ENCODE results near the gene MIPEP.

DNA sequence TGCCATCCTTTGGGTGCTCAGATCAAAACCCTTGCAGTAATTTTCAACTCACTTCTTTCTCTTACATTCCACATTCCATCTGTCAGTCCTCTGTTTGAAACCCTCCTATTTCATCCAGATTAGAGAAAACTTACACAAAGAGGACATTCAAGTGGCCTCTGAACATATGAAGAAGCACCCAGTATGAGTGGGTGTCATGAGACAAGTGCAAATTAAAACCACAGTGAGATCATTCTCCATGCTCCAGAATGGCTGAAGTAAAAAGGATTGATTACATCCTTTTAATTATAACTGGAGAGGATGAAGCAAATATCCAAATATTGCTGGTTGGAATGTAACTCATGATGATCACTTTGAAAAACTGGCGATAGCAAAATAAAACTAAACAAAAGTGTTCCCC lies 96.5 kb downstream of the MIPEP start:
- TF ChIP-seq KLF16 (IDR thresholded peaks at IDR 0.05) (no peak), FOXK1 (CRISPR knock-in tag; IDR thresholded peaks at IDR 0.05; ENCODE audit: borderline replicate concordance) (no peak), PRPF4 (IDR thresholded peaks at IDR 0.05; ENCODE audit: insufficient read depth, low read depth, low read length, poor library complexity, severe bottlenecking) (no peak), RAD21 (CRISPR knock-in tag; conservative IDR thresholded peaks at IDR 0.05 in 1 of 2, IDR thresholded peaks at IDR 0.05 in 1 of 2) (no peak), NONO (IDR thresholded peaks at IDR 0.05; ENCODE audit: low read depth in 2 of 2, low read length in 1 of 2) (no peak), EZH2 (IDR thresholded peaks at IDR 0.05; ENCODE audit: borderline replicate concordance, low read depth, low read length) (no peak), FOXM1 (IDR thresholded peaks at IDR 0.05; ENCODE audit: low read depth) (no peak), FOXM1 (CRISPR knock-in tag; IDR thresholded peaks at IDR 0.05; ENCODE audit: low read depth) (no peak)
- TF ChIP-seq, protein P1, sequence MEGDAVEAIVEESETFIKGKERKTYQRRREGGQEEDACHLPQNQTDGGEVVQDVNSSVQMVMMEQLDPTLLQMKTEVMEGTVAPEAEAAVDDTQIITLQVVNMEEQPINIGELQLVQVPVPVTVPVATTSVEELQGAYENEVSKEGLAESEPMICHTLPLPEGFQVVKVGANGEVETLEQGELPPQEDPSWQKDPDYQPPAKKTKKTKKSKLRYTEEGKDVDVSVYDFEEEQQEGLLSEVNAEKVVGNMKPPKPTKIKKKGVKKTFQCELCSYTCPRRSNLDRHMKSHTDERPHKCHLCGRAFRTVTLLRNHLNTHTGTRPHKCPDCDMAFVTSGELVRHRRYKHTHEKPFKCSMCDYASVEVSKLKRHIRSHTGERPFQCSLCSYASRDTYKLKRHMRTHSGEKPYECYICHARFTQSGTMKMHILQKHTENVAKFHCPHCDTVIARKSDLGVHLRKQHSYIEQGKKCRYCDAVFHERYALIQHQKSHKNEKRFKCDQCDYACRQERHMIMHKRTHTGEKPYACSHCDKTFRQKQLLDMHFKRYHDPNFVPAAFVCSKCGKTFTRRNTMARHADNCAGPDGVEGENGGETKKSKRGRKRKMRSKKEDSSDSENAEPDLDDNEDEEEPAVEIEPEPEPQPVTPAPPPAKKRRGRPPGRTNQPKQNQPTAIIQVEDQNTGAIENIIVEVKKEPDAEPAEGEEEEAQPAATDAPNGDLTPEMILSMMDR (IDR thresholded peaks at IDR 0.05 in 2 of 3, conservative IDR thresholded peaks at IDR 0.05 in 1 of 3; ENCODE audit: insufficient read depth in 2 of 3, low read depth in 1 of 3, low read length in 3 of 3), result no peak
- TF ChIP-seq, protein P2, sequence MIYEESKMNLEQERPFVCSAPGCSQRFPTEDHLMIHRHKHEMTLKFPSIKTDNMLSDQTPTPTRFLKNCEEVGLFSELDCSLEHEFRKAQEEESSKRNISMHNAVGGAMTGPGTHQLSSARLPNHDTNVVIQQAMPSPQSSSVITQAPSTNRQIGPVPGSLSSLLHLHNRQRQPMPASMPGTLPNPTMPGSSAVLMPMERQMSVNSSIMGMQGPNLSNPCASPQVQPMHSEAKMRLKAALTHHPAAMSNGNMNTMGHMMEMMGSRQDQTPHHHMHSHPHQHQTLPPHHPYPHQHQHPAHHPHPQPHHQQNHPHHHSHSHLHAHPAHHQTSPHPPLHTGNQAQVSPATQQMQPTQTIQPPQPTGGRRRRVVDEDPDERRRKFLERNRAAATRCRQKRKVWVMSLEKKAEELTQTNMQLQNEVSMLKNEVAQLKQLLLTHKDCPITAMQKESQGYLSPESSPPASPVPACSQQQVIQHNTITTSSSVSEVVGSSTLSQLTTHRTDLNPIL (CRISPR knock-in tag; IDR thresholded peaks at IDR 0.05), result no peak
- TF ChIP-seq, protein P3, sequence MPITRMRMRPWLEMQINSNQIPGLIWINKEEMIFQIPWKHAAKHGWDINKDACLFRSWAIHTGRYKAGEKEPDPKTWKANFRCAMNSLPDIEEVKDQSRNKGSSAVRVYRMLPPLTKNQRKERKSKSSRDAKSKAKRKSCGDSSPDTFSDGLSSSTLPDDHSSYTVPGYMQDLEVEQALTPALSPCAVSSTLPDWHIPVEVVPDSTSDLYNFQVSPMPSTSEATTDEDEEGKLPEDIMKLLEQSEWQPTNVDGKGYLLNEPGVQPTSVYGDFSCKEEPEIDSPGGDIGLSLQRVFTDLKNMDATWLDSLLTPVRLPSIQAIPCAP (CRISPR knock-in tag; IDR thresholded peaks at IDR 0.05; ENCODE audit: borderline replicate concordance), result no peak

All from K562 (cell line).